ENCODE data around the gene TUBA1C.
"Not testable (repeated sequence)": the region's sequence is repeated elsewhere in the genome, so short reads cannot be mapped to it uniquely, and the experiment has no call there.

Gene TUBA1C

GRCh38 chr12:49304161-49304560 is 39.3 kb downstream of the TUBA1C start:
- Histone ChIP-seq H3F3A (ENCODE audit: control insufficient read depth, insufficient read depth) (no peaks in the 10 kb centered on the region), H4K20me1 (ENCODE audit: control insufficient read depth, insufficient read depth, low read depth, low read length) (no peaks in the 10 kb centered on the region), H3K4me3 (ENCODE audit: low read length) (no peak overlapping the region), H3K36me3 (ENCODE audit: control insufficient read depth, low read length) (no peaks in the 10 kb centered on the region), H3K27me3 (ENCODE audit: control insufficient read depth, low read length) (0 out of 2 replicates have a peak, but pooled peaks cover 10% of the 10 kb centered on the region), H3K9me2 (replicated peaks; ENCODE audit: control insufficient read depth, low read length) (no peaks in the 10 kb centered on the region), H3K4me2 (ENCODE audit: low read length) (no peak overlapping the region), H3K27ac (ENCODE audit: low read depth, low read length) (no peak overlapping the region), H3K9me3 (ENCODE audit: control insufficient read depth, insufficient read depth, low read length) (no peaks in the 10 kb centered on the region), H3K79me2 (ENCODE audit: control insufficient read depth, low read length) (no peaks in the 10 kb centered on the region), H3K4me1 (ENCODE audit: control insufficient read depth, low read length) (peaks cover 6% of the 10 kb centered on the region)
- no peak for TF ChIP-seq EZH2phosphoT487 (IDR thresholded peaks at IDR 0.05; ENCODE audit: borderline replicate concordance, low read length)
- no peak for TF ChIP-seq CTCF (IDR thresholded peaks at IDR 0.05; ENCODE audit: low read depth, low read length, poor library complexity, severe bottlenecking)

- H3K27me3 ChIP-seq (ENCODE audit: control insufficient read depth, low read length), result 0 out of 2 replicates have a peak, but pooled peaks cover 11% of the 10 kb centered on the region
- H3K27ac ChIP-seq (ENCODE audit: low read depth, low read length), result no peak overlapping the region
- H3K4me3 ChIP-seq (ENCODE audit: low read length), result no peak overlapping the region
- peaks cover 6% of the 10 kb centered on the region for H3K4me1 ChIP-seq (ENCODE audit: control insufficient read depth, low read length)
- TF ChIP-seq CTCF (IDR thresholded peaks at IDR 0.05; ENCODE audit: low read depth, low read length, poor library complexity, severe bottlenecking) (no peak), EZH2phosphoT487 (IDR thresholded peaks at IDR 0.05; ENCODE audit: borderline replicate concordance, low read length) (no peak)
- no peaks in the 10 kb centered on the region for H3K9me3 ChIP-seq (ENCODE audit: control insufficient read depth, insufficient read depth, low read length)
- H3K79me2 ChIP-seq (ENCODE audit: control insufficient read depth, low read length), result no peaks in the 10 kb centered on the region
- H3K36me3 ChIP-seq (ENCODE audit: control insufficient read depth, low read length), result no peaks in the 10 kb centered on the region
- H4K20me1 ChIP-seq (ENCODE audit: control insufficient read depth, insufficient read depth, low read depth, low read length), result no peaks in the 10 kb centered on the region
- no peaks in the 10 kb centered on the region for H3F3A ChIP-seq (ENCODE audit: control insufficient read depth, insufficient read depth)
- no peaks in the 10 kb centered on the region for H3K9me2 ChIP-seq (replicated peaks; ENCODE audit: control insufficient read depth, low read length)
- no peak overlapping the region for H3K4me2 ChIP-seq (ENCODE audit: low read length)
Observed at GRCh38 chr12:49305762-49306510, 41.1 kb downstream of the TUBA1C start.

- Histone ChIP-seq H3K4me3 (ENCODE audit: low read length) (no peak overlapping the region), H3F3A (ENCODE audit: control insufficient read depth, insufficient read depth) (no peaks in the 10 kb centered on the region), H3K4me2 (ENCODE audit: low read length) (no peak overlapping the region), H3K79me2 (ENCODE audit: control insufficient read depth, low read length) (no peaks in the 10 kb centered on the region), H3K36me3 (ENCODE audit: control insufficient read depth, low read length) (no peaks in the 10 kb centered on the region), H4K20me1 (ENCODE audit: control insufficient read depth, insufficient read depth, low read depth, low read length) (no peaks in the 10 kb centered on the region), H3K9me3 (ENCODE audit: control insufficient read depth, insufficient read depth, low read length) (no peaks in the 10 kb centered on the region), H3K27ac (ENCODE audit: low read depth, low read length) (no peak overlapping the region), H3K9me2 (replicated peaks; ENCODE audit: control insufficient read depth, low read length) (no peaks in the 10 kb centered on the region), H3K27me3 (ENCODE audit: control insufficient read depth, low read length) (0 out of 2 replicates have a peak, but pooled peaks cover 8% of the 10 kb centered on the region), H3K4me1 (ENCODE audit: control insufficient read depth, low read length) (no peaks in the 10 kb centered on the region)
- TF ChIP-seq CTCF (IDR thresholded peaks at IDR 0.05; ENCODE audit: low read depth, low read length, poor library complexity, severe bottlenecking) (no peak), EZH2phosphoT487 (IDR thresholded peaks at IDR 0.05; ENCODE audit: borderline replicate concordance, low read length) (no peak)
Observed at GRCh38 chr12:49309386-49309785, 44.5 kb downstream of the TUBA1C start.

GRCh38 chr12:49310451-49311000 is 45.6 kb downstream of the TUBA1C start:
- H3K36me3 ChIP-seq (ENCODE audit: control insufficient read depth, low read length); H3K4me3 ChIP-seq (ENCODE audit: low read length); H4K20me1 ChIP-seq (ENCODE audit: control insufficient read depth, insufficient read depth, low read depth, low read length); H3K9me3 ChIP-seq (ENCODE audit: control insufficient read depth, insufficient read depth, low read length); H3K79me2 ChIP-seq (ENCODE audit: control insufficient read depth, low read length); H3K4me2 ChIP-seq (ENCODE audit: low read length); H3K4me1 ChIP-seq (ENCODE audit: control insufficient read depth, low read length); H3K27ac ChIP-seq (ENCODE audit: low read depth, low read length); H3K27me3 ChIP-seq (ENCODE audit: control insufficient read depth, low read length); H3K9me2 ChIP-seq (replicated peaks; ENCODE audit: control insufficient read depth, low read length); H3F3A ChIP-seq (ENCODE audit: control insufficient read depth, insufficient read depth): not testable (repeated sequence)
